Large intestine (tissue), 3 donors: ENCODE results near the gene UGT1A4. TPM values are rescaled to one million over a fixed set of nuclear protein-coding genes. Genes with fewer than 3 reads are reported as not detected.
"Not testable (repeated sequence)": the region's sequence is repeated elsewhere in the genome, so short reads cannot be mapped to it uniquely, and the experiment has no call there.

Experiments used
- DNase-seq, 2 donors: peaks; one replicate each; pipeline versions ENCODE4 v3.0.0 to v3.0.0-alpha.2; 2013
- H3K27ac ChIP-seq: one replicate; pipeline ENCODE4 v1.5.1; 2013; ENCODE audit warnings: low read length
- H3K27me3 ChIP-seq: 2 replicates; pipeline ENCODE4 v1.6.1; 2013; ENCODE audit warnings: low read length; ENCODE audit not compliant: control insufficient read depth, insufficient read depth
- H3K36me3 ChIP-seq: 2 replicates; pipeline ENCODE4 v1.6.1; 2013; ENCODE audit warnings: low read length; ENCODE audit not compliant: control insufficient read depth, insufficient read depth
- H3K4me1 ChIP-seq: one replicate; pipeline ENCODE4 v1.6.1; 2013; ENCODE audit warnings: low read length; ENCODE audit not compliant: control insufficient read depth, insufficient read depth
- H3K4me3 ChIP-seq: one replicate; pipeline ENCODE4 v1.5.1; 2013; ENCODE audit warnings: low read length
- H3K9me3 ChIP-seq: one replicate; pipeline ENCODE4 v1.6.1; 2013; ENCODE audit warnings: mild to moderate bottlenecking, low read depth, low read length, moderate library complexity; ENCODE audit not compliant: control insufficient read depth
- WGBS: methylation state at CpG from one replicate; pipeline ENCODE4 v1.1.5; 2013; ENCODE audit warnings: low lambda C conversion rate; ENCODE audit not compliant: insufficient coverage; 5-methylcytosine and 5-hydroxymethylcytosine counted together
- polyA plus RNA-seq: library from polyadenylated mRNA; unstranded; fragments of 120-200 nt; gene quantifications from one replicate; pipeline ENCODE4 v1.2.1, GENCODE V29; 2013

The UGT1A4 gene
- polyA plus RNA-seq, 1 donor: 0.04 TPM

- 100% methylated on average over 1 of the region's 6 CpGs for WGBS
- DNase-seq: no peak
- H3K27ac ChIP-seq: no peak overlapping the region
- peaks cover 12% of the 10 kb centered on the region for H3K4me1 ChIP-seq
- peaks cover 16% of the 10 kb centered on the region for H3K9me3 ChIP-seq
- no peak overlapping the region for H3K4me3 ChIP-seq
- no peaks in the 10 kb centered on the region for H3K27me3 ChIP-seq
- H3K36me3 ChIP-seq: no peaks in the 10 kb centered on the region
Observed at GRCh38 chr2:233747283-233747544, 28.7 kb downstream of the UGT1A4 start.

DNA sequence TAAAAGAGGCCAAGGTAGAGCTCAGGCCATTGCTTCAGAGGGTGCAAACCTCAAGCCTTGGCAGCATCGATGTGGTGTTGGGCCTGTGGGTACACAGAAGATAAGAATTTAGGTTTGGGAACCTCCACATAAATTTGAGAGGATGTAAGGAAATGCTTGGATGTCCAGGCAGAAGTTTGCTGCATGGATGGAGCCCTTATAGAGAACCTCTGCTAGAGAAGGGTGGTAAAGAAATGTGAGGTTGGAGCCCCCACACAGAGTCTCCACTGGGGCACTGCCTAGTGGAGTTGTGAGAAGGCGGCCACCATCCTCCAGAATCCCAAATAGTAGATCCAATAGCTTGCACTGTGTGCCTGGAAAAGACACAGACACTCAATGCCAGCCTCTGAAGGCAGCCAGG, 32.2 kb downstream of the UGT1A4 start:
- not testable (repeated sequence) for H3K36me3 ChIP-seq, H3K27me3 ChIP-seq, H3K4me1 ChIP-seq, H3K4me3 ChIP-seq, H3K27ac ChIP-seq, DNase-seq
- H3K9me3 ChIP-seq: peaks cover 17% of the 10 kb centered on the region
- no CpG with 5 or more reads among the region's 2 CpGs for whole genome bisulfite sequencing

DNA sequence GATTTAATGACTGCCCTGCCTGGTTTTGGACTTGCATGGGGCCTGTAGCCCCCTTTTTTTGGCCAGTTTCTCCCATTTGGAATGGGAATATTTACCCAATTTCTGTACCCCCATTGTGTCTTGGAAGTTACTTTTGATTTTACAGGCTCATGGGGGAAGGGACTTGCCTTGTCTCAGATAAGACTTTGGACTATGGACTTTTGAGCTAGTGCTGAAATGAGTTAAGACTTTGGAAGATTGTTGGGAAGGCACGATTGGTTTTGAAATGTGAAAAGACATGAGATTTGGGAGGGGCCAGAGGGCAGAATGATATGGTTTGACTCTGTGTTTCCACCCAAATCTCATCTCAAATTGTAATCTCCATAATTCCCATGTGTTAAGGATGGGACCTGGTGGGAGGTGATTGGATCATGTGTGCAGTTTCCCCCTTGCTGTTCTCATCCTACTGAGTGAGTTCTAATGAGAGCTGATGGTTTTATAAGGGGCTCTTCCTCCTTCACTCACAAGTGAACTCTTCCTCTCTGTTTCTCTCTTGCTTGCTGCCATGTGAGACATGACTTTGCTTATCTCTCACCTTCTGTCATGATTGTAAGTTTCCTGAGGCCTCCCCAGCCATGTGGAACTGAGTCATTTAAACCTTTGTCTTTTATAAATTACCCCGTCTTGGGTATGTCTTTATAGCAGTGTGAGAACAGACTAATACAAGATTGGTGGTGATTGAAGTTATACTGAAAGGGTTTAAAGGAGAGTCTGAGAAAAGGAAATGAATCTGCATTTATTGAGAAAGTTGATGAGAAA, 32.9 kb downstream of the UGT1A4 start:
- not testable (repeated sequence) for H3K27me3 ChIP-seq, H3K4me3 ChIP-seq, H3K36me3 ChIP-seq, H3K4me1 ChIP-seq
- peak overlapping the region; percentile 41 for H3K27ac ChIP-seq
- H3K9me3 ChIP-seq: peaks cover 17% of the 10 kb centered on the region
- DNase-seq: peak in 1 of 2 donors; percentile 40
- WGBS: no CpG with 5 or more reads among the region's 2 CpGs

DNA sequence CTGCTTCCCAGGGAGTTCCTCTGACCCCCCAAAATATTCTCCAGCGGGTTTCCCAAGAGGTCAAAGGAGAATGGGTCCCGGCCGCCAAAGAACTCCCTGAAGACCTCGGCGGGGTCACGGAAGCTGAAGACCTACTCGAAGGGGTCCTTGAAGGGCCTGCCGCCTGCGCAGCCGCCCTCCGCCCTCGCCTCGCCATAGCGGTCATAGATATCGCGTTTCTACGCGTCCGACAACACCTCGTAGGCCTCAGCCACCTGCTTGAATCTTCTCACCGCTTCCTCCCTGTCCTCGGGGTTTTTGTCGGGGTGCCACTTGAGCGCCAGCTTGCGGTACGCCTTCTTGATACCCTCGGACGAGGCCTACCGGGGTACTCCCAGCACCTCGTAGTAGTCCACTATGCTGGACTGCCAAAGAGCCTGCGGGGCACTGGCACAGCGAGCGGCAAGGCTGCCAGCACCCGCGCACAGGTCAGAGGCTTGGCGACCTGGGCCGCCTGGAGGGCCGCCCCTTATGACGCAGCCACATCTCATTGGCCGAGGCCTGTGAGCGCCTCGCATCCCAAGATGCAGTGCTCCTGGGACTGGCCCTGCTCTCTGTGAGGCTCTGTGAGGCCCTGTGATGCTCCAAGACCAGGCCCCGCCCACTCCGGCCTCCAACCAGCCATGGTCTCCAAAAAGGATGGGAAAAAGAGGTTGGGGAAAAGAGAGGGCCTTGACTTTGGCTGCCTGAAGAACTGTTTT, 36.5 kb downstream of the UGT1A4 start:
- H3K4me1 ChIP-seq: peaks cover 29% of the 10 kb centered on the region
- no CpG with 5 or more reads among the region's 44 CpGs for WGBS

GRCh38 chr2:233756429-233757081, 38.0 kb downstream of the UGT1A4 start:
- Histone ChIP-seq H3K36me3 (no peaks in the 10 kb centered on the region), H3K4me3 (no peak overlapping the region), H3K27ac (peak overlapping the region; percentile 77), H3K9me3 (peaks cover 14% of the 10 kb centered on the region), H3K4me1 (peaks cover 43% of the 10 kb centered on the region), H3K27me3 (no peaks in the 10 kb centered on the region)
- DNase-seq: peak; percentile 80 to 93
- 17% methylated on average over 2 of the region's 7 CpGs for WGBS

More for the DNA sequence above, 36.5 kb downstream of the UGT1A4 start:
- H3K27ac ChIP-seq: no peak overlapping the region
- H3K4me3 ChIP-seq: no peak overlapping the region
- peaks cover 16% of the 10 kb centered on the region for H3K9me3 ChIP-seq
- H3K27me3 ChIP-seq: no peaks in the 10 kb centered on the region
- H3K36me3 ChIP-seq: no peaks in the 10 kb centered on the region
- DNase-seq: no peak

- DNase-seq: peak; percentile 42 to 82
- Histone ChIP-seq H3K4me1 (peaks cover 48% of the 10 kb centered on the region), H3K9me3 (peaks cover 14% of the 10 kb centered on the region), H3K36me3 (no peaks in the 10 kb centered on the region), H3K27ac (peak overlapping the region; percentile 77), H3K27me3 (no peaks in the 10 kb centered on the region), H3K4me3 (no peak overlapping the region)
Observed at GRCh38 chr2:233758141-233758540, 39.6 kb downstream of the UGT1A4 start.

DNA sequence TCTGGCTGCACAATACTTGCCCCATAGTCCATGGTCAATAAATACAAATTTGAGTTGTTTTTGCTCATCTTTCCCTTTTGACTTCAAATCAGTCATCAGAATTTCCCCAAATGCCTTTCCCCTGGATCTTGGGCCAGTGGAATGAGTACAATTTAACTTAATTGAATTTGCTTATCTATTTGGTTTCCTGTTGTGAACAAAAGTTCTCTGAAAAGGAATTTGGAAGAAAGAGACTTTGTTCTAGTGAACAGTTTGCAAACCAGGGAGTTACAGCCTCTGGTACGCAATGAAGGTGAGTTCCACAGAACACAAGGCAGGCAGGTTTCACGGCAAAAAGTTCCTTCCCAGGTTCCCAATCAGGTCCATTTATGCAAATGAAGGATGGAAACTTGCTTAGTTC, 40.3 kb downstream of the UGT1A4 start:
- no CpG with 5 or more reads among the region's 2 CpGs for WGBS

GRCh38 chr2:233760043-233760442, 41.5 kb downstream of the UGT1A4 start, which contains the start of gene UGT1A1:
Gene UGT1A1, plus strand, starts transcription at chr2:233760270. Its CDS starts 18 bp downstream, at chr2:233760288.
- Histone ChIP-seq H3K27ac (peak within 1 kb of the TSS; percentile 77), H3K4me1 (peaks cover 64% of the 10 kb centered on the region), H3K36me3 (no peaks in the 10 kb centered on the region), H3K4me3 (no peak within 1 kb of the TSS), H3K27me3 (no peaks in the 10 kb centered on the region), H3K9me3 (peaks cover 10% of the 10 kb centered on the region)
- no CpG with 5 or more reads among the region's 6 CpGs for WGBS
- DNase-seq: peak; percentile 41 to 85

More for the DNA sequence above, 40.3 kb downstream of the UGT1A4 start:
- Histone ChIP-seq H3K27ac (peak overlapping the region; percentile 77), H3K4me3 (no peak overlapping the region), H3K27me3 (no peaks in the 10 kb centered on the region), H3K36me3 (no peaks in the 10 kb centered on the region), H3K9me3 (peaks cover 14% of the 10 kb centered on the region), H3K4me1 (peaks cover 55% of the 10 kb centered on the region)
- DNase-seq: peak in 1 of 2 donors; percentile 21

GRCh38 chr2:233761040-233761769, 42.7 kb downstream of the UGT1A4 start:
- peak overlapping the region; percentile 56 for H3K27ac ChIP-seq
- WGBS: 80% methylated on average over 1 of the region's 4 CpGs

GRCh38 chr2:233764264-233764663, 45.7 kb downstream of the UGT1A4 start:
- H3K4me3 ChIP-seq: no peak overlapping the region
- peaks cover 10% of the 10 kb centered on the region for H3K9me3 ChIP-seq
- peaks cover 42% of the 10 kb centered on the region for H3K4me1 ChIP-seq
- WGBS: 12% methylated on average over 3 of the region's 7 CpGs
- H3K27me3 ChIP-seq: no peaks in the 10 kb centered on the region
- peak; percentile 45 to 87 for DNase-seq
- H3K27ac ChIP-seq: peak overlapping the region; percentile 64
- no peaks in the 10 kb centered on the region for H3K36me3 ChIP-seq

More at GRCh38 chr2:233761040-233761769, 42.7 kb downstream of the UGT1A4 start:
- Histone ChIP-seq H3K9me3 (peaks cover 10% of the 10 kb centered on the region), H3K36me3 (no peaks in the 10 kb centered on the region), H3K4me3 (no peak overlapping the region), H3K4me1 (peaks cover 62% of the 10 kb centered on the region), H3K27me3 (no peaks in the 10 kb centered on the region)
- DNase-seq: peak; percentile 49 to 77
